ENCODE data around the gene MBNL2. TPM values are rescaled to one million over a fixed set of nuclear protein-coding genes. Genes with fewer than 3 reads are reported as not detected.

Gene MBNL2
- total and polyA plus RNA-seq, 2 of the 4 experiments (the other 2 are of a cell fraction), result 26.9 to 103 TPM

GRCh38 chr13:97284558-97284957 is 62.4 kb downstream of the MBNL2 start:
- Histone ChIP-seq H4K5ac (ENCODE audit: low read depth, low read length) (no peak overlapping the region), H3K36me3 (ENCODE audit: control insufficient read depth, insufficient read depth, low read length) (peaks cover 7% of the 10 kb centered on the region; the same call in 1 of the 2 replicates), H3K79me1 (ENCODE audit: low read depth in 1 of 2, low read length in 2 of 2) (peaks cover 47 to 81% of the 10 kb centered on the region in 2 experiments), H3K14ac (replicated peaks; ENCODE audit: low read depth, low read length) (0 out of 2 replicates have a peak overlapping the region, but pooled peaks have one; percentile 6), H2BK20ac (ENCODE audit: low read depth, low read length) (no peak overlapping the region), H4K20me1 (ENCODE audit: insufficient read depth, low read length) (peaks cover 62% of the 10 kb centered on the region), H3K4me3 (ENCODE audit: insufficient read depth, low read depth, low read length) (no peak overlapping the region), H2BK120ac (ENCODE audit: low read depth, low read length) (no peak overlapping the region), H3K18ac (ENCODE audit: low read depth, low read length) (no peak overlapping the region), H2BK15ac (ENCODE audit: low read depth, low read length) (no peak overlapping the region), H3K27me3 (ENCODE audit: control insufficient read depth, insufficient read depth, low read length) (no peaks in the 10 kb centered on the region), H3K9ac (ENCODE audit: low read depth, low read length) (no peak overlapping the region), H3K56ac (ENCODE audit: extremely low read depth, insufficient read depth, low read length) (no peak overlapping the region), H3K9me3 (ENCODE audit: control insufficient read depth, insufficient read depth, low read length) (no peaks in the 10 kb centered on the region), H2AK5ac (ENCODE audit: low read depth, low read length) (no peak overlapping the region), H2AFZ (replicated peaks; ENCODE audit: low read length, poor library complexity) (no peak overlapping the region), H2AK9ac (replicated peaks; ENCODE audit: low read depth, low read length, poor library complexity) (no peak overlapping the region), H3K4me1 (ENCODE audit: control insufficient read depth, insufficient read depth, low read length) (peaks cover 18% of the 10 kb centered on the region), H3K27ac (ENCODE audit: insufficient read depth, low read length) (no peak overlapping the region), H2BK5ac (ENCODE audit: low read depth, low read length, poor library complexity, severe bottlenecking) (peak overlapping the region; percentile 36), H3K4ac (ENCODE audit: low read depth, low read length) (no peak overlapping the region), H4K91ac (ENCODE audit: insufficient read depth, low read depth, low read length) (no peak overlapping the region), H3K23ac (ENCODE audit: low read depth, low read length) (no peak overlapping the region), H3K4me2 (ENCODE audit: low read depth, low read length) (no peak overlapping the region), H4K8ac (ENCODE audit: low read depth in 2 of 2, low read length in 2 of 2) (no peak overlapping the region), H3K9me1 (ENCODE audit: insufficient read depth, low read length) (peaks cover 42% of the 10 kb centered on the region)
- dilution Hi-C loops (cut with HindIII; ENCODE audit: low sequenced_read_pairs, unreplicated experiment), result no loop called here
- in situ Hi-C loops (cut with MboI; ENCODE audit: low sequenced_read_pairs), result no loop called here
- ATAC-seq (ENCODE audit: low read depth) (peak; percentile 21; the same call in 1 of the 2 replicates), DNase-seq (peak; percentile 50)
- TF ChIP-seq MXI1 (IDR thresholded peaks at IDR 0.05; ENCODE audit: borderline replicate concordance, low read depth, low read length) (no peak), CEBPB (IDR thresholded peaks at IDR 0.05; ENCODE audit: low read depth, low read length) (peak; percentile 70)
- WGBS, 2 experiments (ENCODE audit: extremely low coverage in 2 of 2, insufficient read length in 1 of 2), result no CpG with 5 or more reads among the region's 3 CpGs
- intact Hi-C loops (cut with micrococcal nuclease), result no loop called here
- no TSS peak for BruUV-seq (replicated peaks)
- POLR2A ChIA-PET (ENCODE audit: unreplicated experiment), result no interaction called here
- CTCF ChIA-PET, result no interaction called here

All from IMR-90 (cell line).